GM18526 (cell line): ENCODE results near the gene LDB2.

Experiments used
- POLR2A ChIP-seq: IDR thresholded peaks from 3 replicates; pipeline ENCODE4 v1.6.1; 2011; ENCODE audit not compliant: insufficient read length; ENCODE audit errors: extremely low read depth

LDB2 gene

GRCh38 chr4:16583764-16584163 lies 314.7 kb downstream of the LDB2 start:
- TF ChIP-seq POLR2A, result no peak

DNA sequence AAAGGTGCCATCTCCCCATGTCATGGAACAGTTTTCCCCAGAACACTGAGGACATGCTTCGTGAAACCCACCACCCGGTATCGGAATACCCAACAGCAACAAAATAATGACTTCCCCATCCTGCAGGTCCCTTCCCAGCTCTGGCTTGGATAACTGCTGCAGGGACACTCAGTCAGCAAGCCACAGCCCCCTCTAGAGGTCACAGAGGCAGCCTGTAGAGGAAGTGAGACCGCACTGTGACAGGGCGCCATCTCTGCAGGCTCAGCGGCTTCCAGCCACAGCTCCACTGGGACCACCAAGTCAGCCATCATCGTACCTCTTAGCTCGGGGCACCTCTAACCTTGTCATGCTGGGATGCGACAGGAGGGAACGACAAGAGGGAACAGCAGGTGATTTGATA lies 315.9 kb downstream of the LDB2 start:
- TF ChIP-seq POLR2A, result no peak

- TF ChIP-seq POLR2A, result no peak
Measured at GRCh38 chr4:16582036-16582435, 316.4 kb downstream of the LDB2 start.

DNA sequence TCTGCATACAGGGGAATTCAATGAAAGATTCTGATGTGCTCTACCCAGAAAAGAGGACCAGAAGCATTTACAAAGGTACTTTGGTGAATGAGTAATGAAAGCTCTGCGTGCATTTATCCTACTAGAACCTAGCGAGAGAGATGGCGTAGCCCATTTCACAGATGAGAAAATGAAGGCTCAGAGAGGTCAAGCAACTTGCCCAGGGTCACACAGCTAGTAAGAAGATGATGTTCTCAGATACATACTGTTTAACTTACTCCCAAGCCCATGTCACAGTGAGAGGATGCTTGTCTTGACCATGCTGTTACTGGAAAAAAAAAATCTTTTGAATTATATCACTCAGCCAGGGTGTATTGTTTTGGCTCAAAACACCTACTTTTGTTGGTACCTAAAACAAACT lies 317.3 kb downstream of the LDB2 start:
- no peak for TF ChIP-seq POLR2A

DNA sequence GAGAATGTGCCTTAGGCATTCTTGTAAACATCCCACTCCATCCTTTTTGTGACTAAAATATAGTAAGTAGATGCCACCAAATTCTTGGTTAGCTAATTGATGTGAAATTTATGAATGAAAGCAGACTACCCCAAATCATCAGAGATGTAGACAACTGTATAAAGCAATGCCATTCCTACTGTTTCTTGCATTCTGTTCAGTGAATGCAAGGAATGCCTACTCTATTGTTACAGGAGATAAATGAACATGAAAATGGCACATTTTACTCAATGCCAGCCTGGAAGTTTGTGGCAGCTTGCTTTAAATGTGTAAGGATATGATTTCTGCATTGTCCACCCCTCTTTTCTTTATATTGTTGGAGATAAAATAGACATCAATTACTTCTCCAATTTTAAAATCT lies 317.9 kb downstream of the LDB2 start:
- TF ChIP-seq POLR2A, result no peak

- no peak for TF ChIP-seq POLR2A
Measured at GRCh38 chr4:16579866-16580265, 318.6 kb downstream of the LDB2 start.

GRCh38 chr4:16577177-16577576 lies 321.3 kb downstream of the LDB2 start:
- no peak for TF ChIP-seq POLR2A

- TF ChIP-seq POLR2A, result no peak
Measured at GRCh38 chr4:16574981-16575380, 323.5 kb downstream of the LDB2 start.

DNA sequence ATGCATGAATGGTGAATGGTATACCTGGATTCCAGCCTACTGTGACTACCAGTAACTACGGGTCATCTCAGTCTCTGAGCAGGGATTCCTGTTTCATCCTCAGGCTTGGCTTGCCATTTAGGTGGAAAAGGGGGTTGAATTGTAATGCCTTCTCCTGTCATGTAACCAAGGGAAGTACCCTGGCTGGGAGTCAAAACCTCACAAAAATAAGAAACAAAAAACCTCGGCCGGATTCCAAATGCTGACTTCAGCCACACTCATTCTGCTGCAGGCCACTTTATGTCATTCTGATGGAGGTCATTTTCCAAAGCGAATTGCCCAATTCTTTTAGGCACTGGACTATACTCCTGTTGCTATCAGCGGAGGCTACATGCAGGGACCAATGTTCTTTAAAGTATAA lies 324.7 kb downstream of the LDB2 start:
- TF ChIP-seq POLR2A, result no peak

DNA sequence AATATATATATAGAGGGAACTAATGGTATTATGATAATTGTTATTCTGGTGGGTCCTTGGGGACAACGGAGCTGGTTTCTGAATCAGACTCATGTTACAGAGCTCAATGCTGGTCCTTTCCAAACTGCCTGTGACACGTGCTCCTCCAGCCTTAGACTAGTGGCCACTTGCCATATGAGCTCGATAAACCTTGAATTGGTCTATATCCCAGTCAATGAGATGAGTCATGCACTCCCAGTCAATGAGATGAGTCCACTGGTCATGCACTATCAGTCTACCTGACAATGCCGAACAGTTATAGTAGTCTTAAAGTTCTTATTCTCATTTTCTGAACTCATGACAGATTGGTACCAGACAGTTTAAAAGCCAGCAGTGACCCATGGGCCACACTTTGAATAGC lies 325.2 kb downstream of the LDB2 start:
- no peak for TF ChIP-seq POLR2A

DNA sequence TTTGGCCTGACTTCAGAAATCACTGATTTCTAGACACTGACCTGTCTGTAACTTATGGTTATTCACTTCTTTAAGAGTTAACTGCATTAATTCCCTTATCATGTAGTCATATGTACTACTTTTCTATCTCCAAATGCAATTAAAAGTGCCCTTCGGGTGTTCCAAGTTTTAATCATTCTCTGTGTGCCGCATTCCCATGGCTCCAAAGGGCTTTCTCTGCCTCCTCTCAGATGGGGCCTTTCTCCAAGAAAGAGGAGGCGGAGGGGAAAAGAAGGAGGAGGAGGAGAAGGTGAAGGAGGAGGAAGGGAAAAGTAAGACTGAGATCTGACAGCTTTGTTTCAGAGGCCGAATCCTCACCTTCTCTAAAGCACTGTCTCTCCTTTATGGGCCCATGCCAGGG lies 325.8 kb downstream of the LDB2 start:
- TF ChIP-seq POLR2A, result no peak

DNA sequence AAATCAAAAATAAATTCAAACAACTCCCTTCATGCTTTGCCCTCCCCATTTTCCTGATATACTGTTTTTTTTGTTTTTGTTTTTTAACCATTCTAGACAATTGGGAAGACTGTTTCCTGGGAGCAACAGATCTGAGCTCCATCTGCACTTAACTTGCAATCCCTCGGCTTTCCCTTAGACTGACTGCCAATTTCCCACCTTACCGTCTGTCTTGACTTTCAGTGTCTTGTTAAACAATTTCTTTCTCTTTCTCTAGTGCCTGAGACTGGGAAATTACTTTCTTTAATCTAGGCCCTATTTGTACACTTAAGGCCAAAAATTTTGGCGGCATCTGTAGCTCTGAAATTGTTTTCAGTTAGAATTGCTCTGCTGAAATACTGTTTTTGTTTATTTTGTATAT lies 326.3 kb downstream of the LDB2 start:
- TF ChIP-seq POLR2A, result no peak

- TF ChIP-seq POLR2A, result no peak
Measured at GRCh38 chr4:16569790-16570189, 328.7 kb downstream of the LDB2 start.

GRCh38 chr4:16555156-16555555 lies 343.3 kb downstream of the LDB2 start:
- no peak for TF ChIP-seq POLR2A

GRCh38 chr4:16550531-16550930 lies 347.9 kb downstream of the LDB2 start:
- TF ChIP-seq POLR2A, result no peak

DNA sequence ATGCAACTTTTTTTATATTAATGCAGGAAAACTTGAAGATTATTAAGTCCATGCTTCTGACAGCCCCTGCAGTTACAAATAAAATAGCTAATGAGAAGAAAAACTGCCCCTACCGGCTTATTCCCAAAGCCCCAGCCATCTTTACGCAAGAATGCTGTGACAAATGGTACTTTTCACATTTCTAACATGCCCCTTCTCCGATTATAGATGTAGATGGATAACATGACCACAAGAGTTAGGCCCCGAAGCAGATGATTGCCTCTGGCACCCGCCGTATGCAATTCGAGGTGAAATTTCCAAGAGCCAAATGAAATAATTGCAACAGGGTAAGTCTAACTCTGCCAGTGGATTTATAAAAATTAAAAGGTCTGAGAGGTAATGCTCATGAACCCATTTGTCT lies 352.8 kb downstream of the LDB2 start:
- TF ChIP-seq POLR2A, result no peak

- no peak for TF ChIP-seq POLR2A
Measured at GRCh38 chr4:16544869-16545268, 353.6 kb downstream of the LDB2 start.

GRCh38 chr4:16544251-16544721 lies 354.2 kb downstream of the LDB2 start:
- no peak for TF ChIP-seq POLR2A
